Measurements from ENCODE around the gene NPM1. TPM values are rescaled to one million over a fixed set of nuclear protein-coding genes. Genes with fewer than 3 reads are reported as not detected.

The NPM1 gene
- total RNA-seq, 2 donors from 2014 or later, result 1,997 to 2,127 TPM

GRCh38 chr5:171415115-171415730 is 27.6 kb downstream of the NPM1 start:
- H3K27ac Mint-ChIP-seq, result no peak overlapping the region
- peaks cover 8% of the 10 kb centered on the region for H3K27me3 Mint-ChIP-seq (ENCODE audit: insufficient read depth)
- no peaks in the 10 kb centered on the region for H3K9me3 Mint-ChIP-seq
- peak; percentile 49 for DNase-seq
- no peaks in the 10 kb centered on the region for H3K4me1 ChIP-seq (ENCODE audit: control insufficient read depth, insufficient read depth, low read length)
- H3K27ac ChIP-seq (ENCODE audit: low read depth, low read length), result no peak overlapping the region
- no peaks in the 10 kb centered on the region for H3K9me3 ChIP-seq (ENCODE audit: control insufficient read depth, low read length)
- H3K4me3 ChIP-seq (ENCODE audit: low read length), result no peak overlapping the region
- H3K4me3 Mint-ChIP-seq, result no peak overlapping the region
- H3K36me3 Mint-ChIP-seq (ENCODE audit: low read depth), result peaks cover 30% of the 10 kb centered on the region
- H3K27me3 ChIP-seq (ENCODE audit: control insufficient read depth, insufficient read depth, low read length, poor library complexity, severe bottlenecking), result peaks cover 14% of the 10 kb centered on the region
- TF ChIP-seq, protein P1, sequence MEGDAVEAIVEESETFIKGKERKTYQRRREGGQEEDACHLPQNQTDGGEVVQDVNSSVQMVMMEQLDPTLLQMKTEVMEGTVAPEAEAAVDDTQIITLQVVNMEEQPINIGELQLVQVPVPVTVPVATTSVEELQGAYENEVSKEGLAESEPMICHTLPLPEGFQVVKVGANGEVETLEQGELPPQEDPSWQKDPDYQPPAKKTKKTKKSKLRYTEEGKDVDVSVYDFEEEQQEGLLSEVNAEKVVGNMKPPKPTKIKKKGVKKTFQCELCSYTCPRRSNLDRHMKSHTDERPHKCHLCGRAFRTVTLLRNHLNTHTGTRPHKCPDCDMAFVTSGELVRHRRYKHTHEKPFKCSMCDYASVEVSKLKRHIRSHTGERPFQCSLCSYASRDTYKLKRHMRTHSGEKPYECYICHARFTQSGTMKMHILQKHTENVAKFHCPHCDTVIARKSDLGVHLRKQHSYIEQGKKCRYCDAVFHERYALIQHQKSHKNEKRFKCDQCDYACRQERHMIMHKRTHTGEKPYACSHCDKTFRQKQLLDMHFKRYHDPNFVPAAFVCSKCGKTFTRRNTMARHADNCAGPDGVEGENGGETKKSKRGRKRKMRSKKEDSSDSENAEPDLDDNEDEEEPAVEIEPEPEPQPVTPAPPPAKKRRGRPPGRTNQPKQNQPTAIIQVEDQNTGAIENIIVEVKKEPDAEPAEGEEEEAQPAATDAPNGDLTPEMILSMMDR (conservative IDR thresholded peaks at IDR 0.05), result no peak
- H3K4me1 Mint-ChIP-seq, result peaks cover 4% of the 10 kb centered on the region
- peaks cover 43% of the 10 kb centered on the region for H3K36me3 ChIP-seq (ENCODE audit: control insufficient read depth, insufficient read depth, low read length)
- WGBS, 2 experiments (ENCODE audit: insufficient coverage in 1 of 2, insufficient read length in 1 of 2), result 89 to 95% methylated on average over 6 to 9 of the region's 9 CpGs
- no peak overlapping the region for H3K9ac ChIP-seq (ENCODE audit: extremely low read depth, low read length, poor library complexity, severe bottlenecking)

DNA sequence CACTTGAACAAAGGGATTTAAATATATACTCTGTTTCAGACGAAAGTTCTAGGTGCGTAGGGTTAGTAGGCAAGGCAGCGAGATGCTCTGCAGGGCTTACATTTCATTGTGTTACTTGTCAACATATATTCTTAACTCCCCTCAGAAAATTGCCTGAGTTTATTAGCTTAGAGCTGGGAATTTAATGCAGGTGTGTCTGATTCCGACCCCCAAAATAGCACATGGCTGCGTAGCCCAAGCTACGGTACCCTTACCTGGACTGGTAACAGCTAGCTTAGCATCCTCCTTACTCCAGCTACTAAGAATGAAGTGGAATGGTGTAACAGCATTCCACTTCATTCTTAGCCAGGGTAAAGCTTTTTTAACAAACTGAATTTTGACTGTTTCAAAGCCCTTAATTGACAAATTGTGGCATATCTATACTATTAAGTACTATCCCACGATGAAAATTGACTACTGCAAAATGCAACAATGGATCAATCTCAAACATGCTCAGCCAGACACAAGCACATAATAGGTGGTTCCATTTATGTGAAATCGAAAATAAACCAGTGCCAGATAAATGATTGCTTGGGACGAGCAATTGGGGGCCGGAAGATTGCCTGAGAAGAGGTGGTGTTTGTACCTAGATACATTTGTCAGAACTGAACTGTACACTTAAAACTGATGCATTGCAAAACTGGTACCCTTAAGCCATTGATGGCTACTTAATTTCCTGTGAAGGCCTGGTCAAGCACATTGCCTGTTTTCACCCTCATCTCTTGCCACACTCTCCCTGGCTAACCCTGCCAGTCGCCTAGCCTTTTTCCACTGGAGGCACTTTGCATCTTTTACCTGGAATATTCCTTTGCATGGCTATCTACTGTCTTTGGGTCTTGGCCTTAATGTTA is 28.8 kb downstream of the NPM1 start:
- Histone ChIP-seq H3K9me3 (ENCODE audit: control insufficient read depth, low read length) (no peaks in the 10 kb centered on the region), H3K4me1 (ENCODE audit: control insufficient read depth, insufficient read depth, low read length) (no peaks in the 10 kb centered on the region), H3K9ac (ENCODE audit: extremely low read depth, low read length, poor library complexity, severe bottlenecking) (no peak overlapping the region), H3K27ac (ENCODE audit: low read depth, low read length) (no peak overlapping the region), H3K27me3 (ENCODE audit: control insufficient read depth, insufficient read depth, low read length, poor library complexity, severe bottlenecking) (peaks cover 26% of the 10 kb centered on the region), H3K4me3 (ENCODE audit: low read length) (no peak overlapping the region), H3K36me3 (ENCODE audit: control insufficient read depth, insufficient read depth, low read length) (peaks cover 32% of the 10 kb centered on the region)
- no peaks in the 10 kb centered on the region for H3K9me3 Mint-ChIP-seq
- peaks cover 19% of the 10 kb centered on the region for H3K27me3 Mint-ChIP-seq (ENCODE audit: insufficient read depth)
- peak; percentile 51 for DNase-seq
- peaks cover 5% of the 10 kb centered on the region for H3K4me1 Mint-ChIP-seq
- TF ChIP-seq, protein P1 (conservative IDR thresholded peaks at IDR 0.05), result no peak
- 93 to 97% methylated on average over 8 to 11 of the region's 11 CpGs for WGBS, 2 experiments (ENCODE audit: insufficient coverage in 1 of 2, insufficient read length in 1 of 2)
- H3K27ac Mint-ChIP-seq, result no peak overlapping the region
- H3K4me3 Mint-ChIP-seq, result no peak overlapping the region
- H3K36me3 Mint-ChIP-seq (ENCODE audit: low read depth), result peaks cover 18% of the 10 kb centered on the region

DNA sequence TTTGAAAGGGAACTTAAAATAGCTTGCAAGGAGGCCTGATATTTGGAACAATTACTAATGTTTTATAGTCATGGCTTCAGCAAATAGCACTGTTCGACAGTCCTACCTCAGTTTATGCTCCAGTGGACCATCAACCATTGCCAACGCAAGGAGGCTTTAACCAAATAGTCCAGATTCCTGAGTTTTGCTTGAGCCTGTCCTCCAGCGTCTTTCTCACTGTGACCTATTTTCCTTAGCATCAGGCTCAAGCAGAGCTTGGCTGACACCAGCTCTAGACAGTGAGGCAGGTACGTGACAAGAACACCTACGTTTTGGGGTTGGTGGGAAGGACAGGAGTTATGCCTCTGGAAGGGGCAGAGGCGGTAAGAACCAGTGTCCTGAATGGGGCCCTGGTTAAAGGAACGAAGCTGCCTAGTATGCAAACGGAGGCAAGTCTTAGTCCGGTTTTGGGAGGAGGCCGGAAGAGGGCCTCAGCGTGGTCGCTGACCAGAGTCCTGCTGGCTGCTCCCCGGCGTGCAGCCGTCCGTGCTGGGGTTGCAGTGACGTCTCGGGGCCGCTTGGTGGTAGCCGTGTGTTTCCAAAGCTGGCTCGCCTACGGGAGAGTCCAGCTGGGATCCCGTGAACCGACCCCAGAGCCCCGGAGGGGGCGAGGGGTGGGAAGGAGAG is 30.8 kb downstream of the NPM1 start:
- Mint-ChIP-seq H3K9me3 (no peaks in the 10 kb centered on the region), H3K36me3 (ENCODE audit: low read depth) (no peaks in the 10 kb centered on the region), H3K27me3 (ENCODE audit: insufficient read depth) (peaks cover 37% of the 10 kb centered on the region), H3K4me1 (peaks cover 5% of the 10 kb centered on the region), H3K4me3 (peak overlapping the region; percentile 59), H3K27ac (no peak overlapping the region)
- WGBS, 2 experiments (ENCODE audit: insufficient coverage in 1 of 2, insufficient read length in 1 of 2), result 10 to 12% methylated on average over 17 to 26 of the region's 26 CpGs
- H3K9ac ChIP-seq (ENCODE audit: extremely low read depth, low read length, poor library complexity, severe bottlenecking), result no peak overlapping the region
- H3K4me1 ChIP-seq (ENCODE audit: control insufficient read depth, insufficient read depth, low read length), result no peaks in the 10 kb centered on the region
- H3K36me3 ChIP-seq (ENCODE audit: control insufficient read depth, insufficient read depth, low read length), result peaks cover 12% of the 10 kb centered on the region
- TF ChIP-seq, protein P1 (conservative IDR thresholded peaks at IDR 0.05), result peak; percentile 95
- no peak overlapping the region for H3K27ac ChIP-seq (ENCODE audit: low read depth, low read length)
- DNase-seq, result peak; percentile 98
- peaks cover 39% of the 10 kb centered on the region for H3K27me3 ChIP-seq (ENCODE audit: control insufficient read depth, insufficient read depth, low read length, poor library complexity, severe bottlenecking)
- H3K4me3 ChIP-seq (ENCODE audit: low read length), result peak overlapping the region; percentile 83
- no peaks in the 10 kb centered on the region for H3K9me3 ChIP-seq (ENCODE audit: control insufficient read depth, low read length)
